OCI-LY3 (cell line): ENCODE results near the gene GPBP1.

ENCODE experiments used
- H2AFZ ChIP-seq: fragments of 200-600, 300-600 bp; shearing (Covaris generic); 2 replicates; pipeline ENCODE4 v1.6.0; 2014; ENCODE audit warnings: antibody characterized with exemption, low read depth, low read length
- H3K27ac ChIP-seq: fragments of 200-600, 300-600 bp; sonication (generic); 2 replicates; pipeline ENCODE4 v1.5.1; 2014; ENCODE audit warnings: mild to moderate bottlenecking, low read length, moderate library complexity, mixed read lengths
- H3K27me3 ChIP-seq: fragments of 200-600, 300-600 bp; sonication (generic); 2 replicates; pipeline ENCODE4 v1.6.1; 2014; ENCODE audit warnings: low read depth, low read length, mixed read lengths
- H3K36me3 ChIP-seq: fragments of 200-600, 300-600 bp; sonication (generic); replicated peaks from 2 replicates; pipeline ENCODE3; 2014; ENCODE audit warnings: low read depth, low read length, mixed read lengths
- H3K4me1 ChIP-seq: fragments of 300-600, 200-600 bp; sonication (generic); 2 replicates; pipeline ENCODE4 v1.6.1; 2014; ENCODE audit warnings: low read length, mixed read lengths
- H3K4me2 ChIP-seq: fragments of 200-600, 300-600 bp; sonication (generic); 2 replicates; pipeline ENCODE4 v1.6.1; 2014; ENCODE audit warnings: low read length, mixed read lengths
- H3K4me3 ChIP-seq: fragments of 300-600, 200-600 bp; sonication (generic); 2 replicates; pipeline ENCODE4 v1.5.1; 2014; ENCODE audit warnings: antibody characterized with exemption, mild to moderate bottlenecking, low read length, moderate library complexity
- H3K79me2 ChIP-seq: fragments of 300-600, 200-600 bp; shearing (Covaris generic); 2 replicates; pipeline ENCODE4 v1.6.1; 2014; ENCODE audit warnings: mild to moderate bottlenecking, low read length, mixed read lengths
- H3K9ac ChIP-seq: fragments of 300-600, 200-600 bp; shearing (Covaris generic); 2 replicates; pipeline ENCODE4 v1.6.0; 2014; ENCODE audit warnings: mild to moderate bottlenecking, low read length, moderate library complexity
- H3K9me3 ChIP-seq: fragments of 200-600, 300-600 bp; shearing (Covaris generic); 2 replicates; pipeline ENCODE4 v1.6.1; 2014; ENCODE audit warnings: low read length, mixed read lengths; ENCODE audit not compliant: insufficient read depth
- H4K20me1 ChIP-seq: fragments of 200-600, 300-600 bp; sonication (generic); 2 replicates; pipeline ENCODE4 v1.6.1; 2016; ENCODE audit warnings: low read length, mixed read lengths; ENCODE audit not compliant: insufficient read depth
- CTCF ChIP-seq: fragments of 200-600, 300-600 bp; sonication (generic); IDR thresholded peaks from 2 replicates; pipeline ENCODE4 v1.5.1; 2014; ENCODE audit warnings: antibody characterized with exemption, low read length, low read depth
- EZH2phosphoT487 ChIP-seq: fragments of 200-600 bp; shearing (Covaris generic); IDR thresholded peaks from 2 replicates; pipeline ENCODE4 v1.6.1; 2018; ENCODE audit warnings: antibody characterized with exemption, mixed run types, low read depth

The GPBP1 gene

DNA sequence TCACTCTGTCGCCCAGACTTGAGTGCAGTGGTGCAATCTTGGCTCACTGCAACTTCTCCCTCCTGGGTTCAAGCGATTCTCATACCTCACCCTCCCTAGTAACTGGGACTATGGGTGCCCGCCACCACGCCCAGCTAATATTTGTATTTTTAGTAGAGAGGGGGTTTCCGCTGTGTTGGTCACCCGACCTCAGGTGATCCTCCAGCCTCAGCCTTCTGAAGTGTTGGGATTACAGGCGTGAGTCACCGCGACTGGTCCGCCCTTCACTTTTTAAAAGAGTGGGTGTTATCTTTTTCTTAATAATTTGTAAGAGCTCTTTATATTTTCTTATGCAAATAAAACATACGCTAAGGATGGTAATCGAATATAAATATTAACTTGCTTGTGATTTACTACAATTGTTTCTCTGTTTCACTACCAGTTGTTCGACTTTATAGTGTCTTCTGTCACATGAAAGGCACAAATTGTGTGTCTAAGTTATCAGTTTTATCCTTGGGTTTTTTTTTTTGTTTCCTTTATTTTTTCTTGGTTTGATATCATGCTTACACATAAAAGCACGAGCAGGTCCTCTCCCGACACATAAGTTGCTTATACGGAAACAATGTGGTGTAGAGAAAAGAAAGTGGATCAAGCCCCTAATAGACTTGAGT, 1.9 kb upstream of the GPBP1 start:
- peaks cover 12% of the 10 kb centered on the region for H3K36me3 ChIP-seq
- no peaks in the 10 kb centered on the region for H3K27me3 ChIP-seq
- peak overlapping the region; percentile 98 for H3K4me3 ChIP-seq
- TF ChIP-seq EZH2phosphoT487: no peak
- TF ChIP-seq CTCF: no peak
- peaks cover 12% of the 10 kb centered on the region for H4K20me1 ChIP-seq
- peak overlapping the region; percentile 79 for H2AFZ ChIP-seq
- H3K27ac ChIP-seq: peak overlapping the region; percentile 97
- peak overlapping the region; percentile 80 for H3K4me2 ChIP-seq
- peaks cover 42% of the 10 kb centered on the region for H3K79me2 ChIP-seq
- no peaks in the 10 kb centered on the region for H3K9me3 ChIP-seq
- H3K4me1 ChIP-seq: peaks cover 4% of the 10 kb centered on the region
- H3K9ac ChIP-seq: peak overlapping the region; percentile 68

GRCh38 chr5:57172466-57173318, 1.2 kb upstream of the GPBP1 start:
- H3K27me3 ChIP-seq: no peaks in the 10 kb centered on the region
- peaks cover 10% of the 10 kb centered on the region for H3K4me1 ChIP-seq
- H3K9me3 ChIP-seq: no peaks in the 10 kb centered on the region
- peaks cover 49% of the 10 kb centered on the region for H3K79me2 ChIP-seq
- H2AFZ ChIP-seq: peak overlapping the region; percentile 79
- peak overlapping the region; percentile 97 for H3K27ac ChIP-seq
- peak overlapping the region; percentile 80 for H3K4me2 ChIP-seq
- H3K36me3 ChIP-seq: peaks cover 18% of the 10 kb centered on the region
- H3K9ac ChIP-seq: peak overlapping the region; percentile 68
- TF ChIP-seq CTCF (no peak), EZH2phosphoT487 (no peak)
- H3K4me3 ChIP-seq: peak overlapping the region; percentile 98
- H4K20me1 ChIP-seq: peaks cover 20% of the 10 kb centered on the region

- TF ChIP-seq EZH2phosphoT487: no peak
- TF ChIP-seq CTCF: no peak
- H3K27ac ChIP-seq: peak overlapping the region; percentile 97
- H2AFZ ChIP-seq: peak overlapping the region; percentile 19; the same call in 1 of the 2 replicates
- no peaks in the 10 kb centered on the region for H3K9me3 ChIP-seq
- H3K79me2 ChIP-seq: peaks cover 65% of the 10 kb centered on the region
- H3K36me3 ChIP-seq: peaks cover 33% of the 10 kb centered on the region
- H3K9ac ChIP-seq: peak overlapping the region; percentile 99
- H4K20me1 ChIP-seq: peaks cover 36% of the 10 kb centered on the region
- peak overlapping the region; percentile 98 for H3K4me3 ChIP-seq
- peak overlapping the region; percentile 84 for H3K4me2 ChIP-seq
- peaks cover 26% of the 10 kb centered on the region for H3K4me1 ChIP-seq
- H3K27me3 ChIP-seq: no peaks in the 10 kb centered on the region
These were observed 450 bp downstream of the GPBP1 start for GRCh38 chr5:57174128-57174889.
